ENCODE measurements around the gene BICRA.

DNA sequence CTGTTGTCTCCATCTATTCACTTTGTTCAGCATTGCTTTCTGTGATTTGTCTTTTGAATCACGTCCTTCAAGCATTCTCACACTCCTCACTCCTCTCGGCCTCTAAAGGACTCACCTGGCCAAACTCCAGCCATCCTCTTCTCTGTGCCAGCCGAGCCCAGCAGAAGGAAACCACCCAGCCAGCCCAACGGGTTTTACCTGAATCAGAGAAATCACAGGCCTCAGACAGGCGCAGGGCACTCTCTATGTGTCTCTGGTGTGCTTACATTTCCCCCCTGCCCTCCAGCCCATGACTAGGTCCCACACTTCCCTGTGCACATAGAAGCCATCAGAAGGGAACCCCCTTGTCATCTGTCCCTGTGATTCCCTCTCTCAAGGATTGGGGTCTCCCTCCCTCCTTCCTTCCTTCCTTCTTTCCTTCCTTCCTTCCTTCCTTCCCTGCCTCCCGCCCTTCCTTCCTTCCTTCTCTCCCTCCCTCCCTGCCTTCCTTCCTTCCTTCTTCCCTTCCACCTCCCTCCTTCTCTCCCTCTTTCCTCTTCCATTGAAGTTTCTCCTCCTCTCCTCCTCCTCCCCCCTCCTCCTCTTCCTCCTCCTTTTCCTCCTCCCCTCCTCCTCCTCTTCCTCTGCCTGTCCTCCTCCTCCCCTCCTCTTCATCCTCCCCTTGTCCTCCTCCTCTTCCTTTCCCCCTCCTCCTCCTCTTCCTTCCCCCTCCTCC is 27.2 kb upstream of the BICRA start:
- TF ChIP-seq, protein P1, sequence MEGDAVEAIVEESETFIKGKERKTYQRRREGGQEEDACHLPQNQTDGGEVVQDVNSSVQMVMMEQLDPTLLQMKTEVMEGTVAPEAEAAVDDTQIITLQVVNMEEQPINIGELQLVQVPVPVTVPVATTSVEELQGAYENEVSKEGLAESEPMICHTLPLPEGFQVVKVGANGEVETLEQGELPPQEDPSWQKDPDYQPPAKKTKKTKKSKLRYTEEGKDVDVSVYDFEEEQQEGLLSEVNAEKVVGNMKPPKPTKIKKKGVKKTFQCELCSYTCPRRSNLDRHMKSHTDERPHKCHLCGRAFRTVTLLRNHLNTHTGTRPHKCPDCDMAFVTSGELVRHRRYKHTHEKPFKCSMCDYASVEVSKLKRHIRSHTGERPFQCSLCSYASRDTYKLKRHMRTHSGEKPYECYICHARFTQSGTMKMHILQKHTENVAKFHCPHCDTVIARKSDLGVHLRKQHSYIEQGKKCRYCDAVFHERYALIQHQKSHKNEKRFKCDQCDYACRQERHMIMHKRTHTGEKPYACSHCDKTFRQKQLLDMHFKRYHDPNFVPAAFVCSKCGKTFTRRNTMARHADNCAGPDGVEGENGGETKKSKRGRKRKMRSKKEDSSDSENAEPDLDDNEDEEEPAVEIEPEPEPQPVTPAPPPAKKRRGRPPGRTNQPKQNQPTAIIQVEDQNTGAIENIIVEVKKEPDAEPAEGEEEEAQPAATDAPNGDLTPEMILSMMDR (IDR thresholded peaks at IDR 0.05; ENCODE audit: poor library complexity): no peak
- no peak for TF ChIP-seq EZH2phosphoT487 (IDR thresholded peaks at IDR 0.05; ENCODE audit: low read depth, severe bottlenecking, unreplicated experiment)

All from hepatocyte (in vitro differentiated cells).